K562 (cell line): ENCODE measurements around the gene CPLANE2. TPM values are rescaled to one million over a fixed set of nuclear protein-coding genes. Genes with fewer than 3 reads are reported as not detected.
A peak's percentile ranks its signal among the peaks of the same experiment; 100 is the strongest.

Experiments used
- ASH1L ChIP-seq: fragments of 450-650 bp; IDR thresholded peaks from 2 replicates; pipeline ENCODE4 v1.6.1; 2018; ENCODE audit warnings: borderline replicate concordance, mild to moderate bottlenecking, low read depth; ENCODE audit not compliant: partially characterized antibody
- BDP1 ChIP-seq: IDR thresholded peaks from 3 replicates; pipeline ENCODE4 v1.6.1; 2011; ENCODE audit not compliant: insufficient read length, insufficient read depth
- CBX8 ChIP-seq: fragments of 200-600 bp; sonication (generic); IDR thresholded peaks from 2 replicates; pipeline ENCODE4 v1.6.1; 2012; ENCODE audit warnings: borderline replicate concordance, mixed run types, low read depth, mild to moderate bottlenecking, moderate library complexity, mixed read lengths, low read length, control low read depth, inconsistent platforms; ENCODE audit not compliant: poor library complexity, severe bottlenecking; ENCODE audit errors: extremely low read depth
- CHD4 ChIP-seq: fragments of 200-600 bp; sonication (generic); IDR thresholded peaks from 3 replicates; pipeline ENCODE4 v1.6.1; 2012; ENCODE audit warnings: low read depth, mild to moderate bottlenecking, mixed read lengths, low read length, inconsistent platforms; ENCODE audit not compliant: insufficient read depth, insufficient replicate concordance, poor library complexity, severe bottlenecking
- E2F1 ChIP-seq: sonication (generic); formaldehyde crosslinking; IDR thresholded peaks from 2 replicates; pipeline ENCODE4 v1.8.1; 2023; ENCODE audit warnings: mild to moderate bottlenecking, missing genetic modification reagents, moderate library complexity
- GABPA ChIP-seq: fragments of 200-800 bp; sonication (Bioruptor generic); conservative IDR thresholded peaks from 2 replicates; pipeline ENCODE4 v1.6.1; 2016; ENCODE audit warnings: low read depth, missing genetic modification characterization, missing compliant biosample characterization
- KLF10 ChIP-seq: fragments of 250-450 bp; sonication (Bioruptor Pico); IDR thresholded peaks from 2 replicates; pipeline ENCODE4 v1.6.1; 2021; ENCODE audit warnings: matching md5 sums
- MAZ ChIP-seq, 2 experiments: fragments of 450-650 bp in 1 of 2; sonication (generic) in 1 of 2; formaldehyde crosslinking; IDR thresholded peaks in 1 of 2; conservative IDR thresholded peaks in 1 of 2; 2 replicates each; pipeline versions ENCODE4 v1.4.0 to v1.5.0; 2020; ENCODE audit warnings: mild to moderate bottlenecking in 1 of 2, missing genetic modification reagents in 1 of 2
- NCOA2 ChIP-seq, 2 experiments: fragments of 450-650 bp; IDR thresholded peaks; 2 replicates each; pipeline ENCODE4 v1.6.1; 2018; ENCODE audit warnings: mild to moderate bottlenecking in 2 of 2, moderate library complexity in 1 of 2; ENCODE audit not compliant: partially characterized antibody in 2 of 2
- NR2F6 ChIP-seq: fragments of 450-650 bp; formaldehyde crosslinking; IDR thresholded peaks from 2 replicates; pipeline ENCODE4 v1.4.0; 2020; ENCODE audit warnings: mild to moderate bottlenecking
- USF2 ChIP-seq: sonication (generic); formaldehyde crosslinking; IDR thresholded peaks from 2 replicates; pipeline ENCODE4 v1.5.0; 2020; ENCODE audit warnings: missing genetic modification reagents
- ZNF384 ChIP-seq: IDR thresholded peaks from 2 replicates; pipeline ENCODE4 v1.6.1; 2012; ENCODE audit warnings: low read depth, low read length, improper control_type of control experiment
- ZNF785 ChIP-seq: fragments of 250-450 bp; sonication (Bioruptor Pico); IDR thresholded peaks from 2 replicates; pipeline ENCODE4 v1.4.0; 2020; ENCODE audit warnings: mild to moderate bottlenecking
- polyA plus RNA-seq, 8 experiments: library from polyadenylated mRNA; depleted of rRNA in 4 of 8; stranded (reverse) in 5 of 8; unstranded in 3 of 8; fragments of >200 nt; fragmentation: Nextera tagmentation in 2 of 8; fragmentation: Illumina TruSeq in 1 of 8; extraction: Ambion mirVana in 2 of 8; extraction: Trizol in 1 of 8; gene quantifications; 2 replicates each; pipeline versions ENCODE4 v1.2.1 to v1.2.3, GENCODE V29; 2011 to 2014; ENCODE audit warnings: inconsistent platforms in 1 of 8, missing spikeins in 1 of 8
- total RNA-seq, 7 experiments: library from RNA; depleted of rRNA in 6 of 7; stranded (reverse); fragments of >200 nt in 6 of 7; fragmentation: Illumina TruSeq in 2 of 7; extraction: Trizol in 2 of 7; gene quantifications; 2 replicates each; pipeline versions ENCODE4 v1.2.1 to v1.2.3, GENCODE V29; 2011 to 2021; ENCODE audit warnings: low replicate concordance in 1 of 7
- TF ChIP-seq, protein P1 (sequence below), 2 experiments: fragments of 150-350 bp in 1 of 2; IDR thresholded peaks; 2 replicates each; pipeline ENCODE4 v1.6.1; 2012 to 2016; ENCODE audit warnings: low read depth in 2 of 2, low read length in 2 of 2, mild to moderate bottlenecking in 1 of 2, moderate library complexity in 1 of 2
- TF ChIP-seq, protein P2 (sequence below): fragments of 450-650 bp; IDR thresholded peaks from 2 replicates; pipeline ENCODE4 v1.6.1; 2017; ENCODE audit warnings: antibody characterized with exemption

The CPLANE2 gene
- total and polyA plus RNA-seq, 9 of the 15 experiments (the other 6 are each of a cell fraction or from before 2014, with no cell fraction given): 0.17 to 20.9 (median 8.1) TPM

DNA sequence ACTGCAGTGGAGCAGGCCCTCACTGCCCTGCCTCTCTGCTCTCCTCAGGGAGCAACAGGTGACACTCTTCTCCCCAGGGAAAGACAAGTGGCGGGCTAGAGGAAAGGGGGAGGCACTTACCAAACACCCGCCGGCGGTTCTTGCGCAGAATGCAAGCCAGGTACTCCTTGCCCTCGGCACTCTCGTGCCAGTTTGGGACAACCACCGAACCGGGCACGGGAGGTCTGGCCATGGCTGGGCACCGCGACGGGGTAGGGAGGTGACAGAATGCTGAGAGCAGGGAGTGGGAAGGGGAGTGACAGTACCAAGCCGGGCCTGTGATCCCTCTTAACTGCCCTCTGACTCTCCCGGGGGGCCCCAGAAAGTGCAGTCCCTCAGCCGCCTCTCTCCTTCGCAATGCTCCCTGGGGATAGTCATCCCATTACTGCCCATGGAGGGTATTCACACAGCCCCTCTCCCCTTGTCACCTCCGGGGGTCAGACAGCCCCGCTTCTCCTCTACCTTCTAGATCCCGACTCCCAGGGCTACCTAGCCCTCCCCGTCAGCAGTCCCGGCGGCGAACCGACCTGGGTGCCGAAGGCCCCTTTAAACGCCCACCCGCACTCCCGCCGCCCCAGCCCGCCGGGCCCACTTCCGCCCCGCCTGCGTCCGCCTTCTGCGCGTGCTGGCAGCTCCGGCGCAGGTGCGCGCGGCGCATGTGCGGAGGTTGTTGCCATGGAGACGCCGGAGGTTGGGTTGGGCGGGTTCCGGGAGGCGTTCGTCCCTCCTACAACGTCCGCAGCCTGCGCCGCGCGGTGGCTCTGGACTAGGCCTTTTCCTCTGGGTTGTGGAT, at the start of gene CPLANE2 (continued):
- TF ChIP-seq MAZ (CRISPR knock-in tag; conservative IDR thresholded peaks at IDR 0.05 in 1 of 2, IDR thresholded peaks at IDR 0.05 in 1 of 2): peak; percentile 59 to 74
- no peak for TF ChIP-seq KLF10 (CRISPR knock-in tag)
- TF ChIP-seq CHD4: no peak
- TF ChIP-seq, protein P1, sequence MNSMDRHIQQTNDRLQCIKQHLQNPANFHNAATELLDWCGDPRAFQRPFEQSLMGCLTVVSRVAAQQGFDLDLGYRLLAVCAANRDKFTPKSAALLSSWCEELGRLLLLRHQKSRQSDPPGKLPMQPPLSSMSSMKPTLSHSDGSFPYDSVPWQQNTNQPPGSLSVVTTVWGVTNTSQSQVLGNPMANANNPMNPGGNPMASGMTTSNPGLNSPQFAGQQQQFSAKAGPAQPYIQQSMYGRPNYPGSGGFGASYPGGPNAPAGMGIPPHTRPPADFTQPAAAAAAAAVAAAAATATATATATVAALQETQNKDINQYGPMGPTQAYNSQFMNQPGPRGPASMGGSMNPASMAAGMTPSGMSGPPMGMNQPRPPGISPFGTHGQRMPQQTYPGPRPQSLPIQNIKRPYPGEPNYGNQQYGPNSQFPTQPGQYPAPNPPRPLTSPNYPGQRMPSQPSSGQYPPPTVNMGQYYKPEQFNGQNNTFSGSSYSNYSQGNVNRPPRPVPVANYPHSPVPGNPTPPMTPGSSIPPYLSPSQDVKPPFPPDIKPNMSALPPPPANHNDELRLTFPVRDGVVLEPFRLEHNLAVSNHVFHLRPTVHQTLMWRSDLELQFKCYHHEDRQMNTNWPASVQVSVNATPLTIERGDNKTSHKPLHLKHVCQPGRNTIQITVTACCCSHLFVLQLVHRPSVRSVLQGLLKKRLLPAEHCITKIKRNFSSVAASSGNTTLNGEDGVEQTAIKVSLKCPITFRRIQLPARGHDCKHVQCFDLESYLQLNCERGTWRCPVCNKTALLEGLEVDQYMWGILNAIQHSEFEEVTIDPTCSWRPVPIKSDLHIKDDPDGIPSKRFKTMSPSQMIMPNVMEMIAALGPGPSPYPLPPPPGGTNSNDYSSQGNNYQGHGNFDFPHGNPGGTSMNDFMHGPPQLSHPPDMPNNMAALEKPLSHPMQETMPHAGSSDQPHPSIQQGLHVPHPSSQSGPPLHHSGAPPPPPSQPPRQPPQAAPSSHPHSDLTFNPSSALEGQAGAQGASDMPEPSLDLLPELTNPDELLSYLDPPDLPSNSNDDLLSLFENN (IDR thresholded peaks at IDR 0.05; ENCODE audit: low read depth in 2 of 2, low read length in 2 of 2): no peak; a peak in 1 of 4 replicates
- TF ChIP-seq NR2F6 (CRISPR knock-in tag): 0 out of 2 replicates have a peak, but pooled peaks have one; percentile 64
- no peak for TF ChIP-seq E2F1 (CRISPR knock-in tag)
- no peak for TF ChIP-seq BDP1
- no peak for TF ChIP-seq USF2
- no peak for TF ChIP-seq NCOA2 (IDR thresholded peaks at IDR 0.05; ENCODE audit: partially characterized antibody in 2 of 2)
- no peak for TF ChIP-seq ZNF785 (CRISPR knock-in tag)
- no peak for TF ChIP-seq CBX8
- TF ChIP-seq ASH1L: no peak
- TF ChIP-seq GABPA (tag): peak; percentile 83
- TF ChIP-seq, protein P2, sequence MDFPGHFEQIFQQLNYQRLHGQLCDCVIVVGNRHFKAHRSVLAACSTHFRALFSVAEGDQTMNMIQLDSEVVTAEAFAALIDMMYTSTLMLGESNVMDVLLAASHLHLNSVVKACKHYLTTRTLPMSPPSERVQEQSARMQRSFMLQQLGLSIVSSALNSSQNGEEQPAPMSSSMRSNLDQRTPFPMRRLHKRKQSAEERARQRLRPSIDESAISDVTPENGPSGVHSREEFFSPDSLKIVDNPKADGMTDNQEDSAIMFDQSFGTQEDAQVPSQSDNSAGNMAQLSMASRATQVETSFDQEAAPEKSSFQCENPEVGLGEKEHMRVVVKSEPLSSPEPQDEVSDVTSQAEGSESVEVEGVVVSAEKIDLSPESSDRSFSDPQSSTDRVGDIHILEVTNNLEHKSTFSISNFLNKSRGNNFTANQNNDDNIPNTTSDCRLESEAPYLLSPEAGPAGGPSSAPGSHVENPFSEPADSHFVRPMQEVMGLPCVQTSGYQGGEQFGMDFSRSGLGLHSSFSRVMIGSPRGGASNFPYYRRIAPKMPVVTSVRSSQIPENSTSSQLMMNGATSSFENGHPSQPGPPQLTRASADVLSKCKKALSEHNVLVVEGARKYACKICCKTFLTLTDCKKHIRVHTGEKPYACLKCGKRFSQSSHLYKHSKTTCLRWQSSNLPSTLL: no peak
- TF ChIP-seq ZNF384: no peak
